Body of pancreas (tissue), 4 donors: ENCODE data around the gene TMEM178B. TPM values are rescaled to one million over a fixed set of nuclear protein-coding genes. Genes with fewer than 3 reads are reported as not detected.

Experiments
- ATAC-seq: fragments of 150-250 bp; one replicate; pipeline ENCODE4 v1.9.1; 2016
- DNase-seq, 4 donors: peaks; one replicate each; pipeline ENCODE4 v3.0.0-alpha.2; 2019
- H3K27ac ChIP-seq, 4 donors: fragments of 200-600 bp; sonication (generic); 1 replicate in 3 of 4; 2 replicates in 1 of 4; pipeline versions ENCODE4 v1.5.1 to v1.6.1; 2016 to 2019; ENCODE audit warnings: mild to moderate bottlenecking in 1 of 4, mixed read lengths in 1 of 4, moderate library complexity in 1 of 4
- H3K27me3 ChIP-seq, 2 donors: fragments of 200-600 bp; sonication (generic); one replicate each; pipeline ENCODE4 v1.6.0; 2016; ENCODE audit warnings: mild to moderate bottlenecking in 1 of 2
- H3K36me3 ChIP-seq, 2 donors: fragments of 200-600 bp; sonication (generic); replicated peaks in 1 of 2; 2 replicates each; pipeline ENCODE4 v1.5.1; 2016; ENCODE audit warnings: low read depth in 2 of 2; ENCODE audit not compliant: insufficient read depth in 1 of 2
- H3K4me1 ChIP-seq: fragments of 200-600 bp; sonication (generic); one replicate; pipeline ENCODE4 v1.6.0; 2016
- H3K4me3 ChIP-seq, 2 donors: fragments of 200-600 bp; sonication (generic); 1 replicate in 1 of 2; 2 replicates in 1 of 2; pipeline ENCODE4 v1.5.1; 2016 to 2019
- H3K9me3 ChIP-seq, 3 donors: fragments of 200-600 bp; sonication (generic); 1 replicate in 2 of 3; 2 replicates in 1 of 3; pipeline ENCODE4 v1.5.1; 2016
- CTCF ChIP-seq, 7 experiments: fragments of 450-650 bp in 4 of 7; fragments of 200-600 bp in 3 of 7; sonication (generic) in 3 of 7; IDR thresholded peaks; one replicate each; pipeline ENCODE4 v1.5.1; 2016 to 2019; ENCODE audit warnings: antibody characterized with exemption in 7 of 7
- POLR2A ChIP-seq, 3 donors: fragments of 450-650 bp; IDR thresholded peaks; one replicate each; pipeline ENCODE4 v1.6.1; 2016; ENCODE audit warnings: antibody characterized with exemption in 3 of 3, mild to moderate bottlenecking in 2 of 3
- WGBS, 2 donors: methylation state at CpG; one replicate each; pipeline ENCODE4 v1.1.5; 2017; 5-methylcytosine and 5-hydroxymethylcytosine counted together
- intact Hi-C: fragments of 100-400 bp; cut with DNase I; formaldehyde crosslinking; loops from one replicate; pipeline ENCODE4 v1.15.1; 2023
- total RNA-seq, 2 donors: library from RNA; depleted of rRNA; stranded (reverse); fragments of >200 nt; gene quantifications; one replicate each; pipeline ENCODE4 v1.1.0, GENCODE V29; 2016

TMEM178B gene
- total RNA-seq, 2 donors from 2014 or later, result 1.0 to 11.9 TPM

- Histone ChIP-seq H3K27ac (no peak overlapping the region), H3K27me3 (no peaks in the 10 kb centered on the region), H3K36me3 (no peaks in the 10 kb centered on the region), H3K4me1 (no peaks in the 10 kb centered on the region), H3K9me3 (no peaks in the 10 kb centered on the region), H3K4me3 (no peak overlapping the region)
- no peak for TF ChIP-seq POLR2A (IDR thresholded peaks at IDR 0.05)
- no peak for TF ChIP-seq CTCF (IDR thresholded peaks at IDR 0.05)
- DNase-seq (no peak), ATAC-seq (no peak)
- 71 to 76% methylated on average over 4 of the region's 4 CpGs for WGBS, 2 donors
- intact Hi-C loops, result no loop called here
These were observed 267.1 kb downstream of the TMEM178B start for GRCh38 chr7:141340991-141341390.

DNA sequence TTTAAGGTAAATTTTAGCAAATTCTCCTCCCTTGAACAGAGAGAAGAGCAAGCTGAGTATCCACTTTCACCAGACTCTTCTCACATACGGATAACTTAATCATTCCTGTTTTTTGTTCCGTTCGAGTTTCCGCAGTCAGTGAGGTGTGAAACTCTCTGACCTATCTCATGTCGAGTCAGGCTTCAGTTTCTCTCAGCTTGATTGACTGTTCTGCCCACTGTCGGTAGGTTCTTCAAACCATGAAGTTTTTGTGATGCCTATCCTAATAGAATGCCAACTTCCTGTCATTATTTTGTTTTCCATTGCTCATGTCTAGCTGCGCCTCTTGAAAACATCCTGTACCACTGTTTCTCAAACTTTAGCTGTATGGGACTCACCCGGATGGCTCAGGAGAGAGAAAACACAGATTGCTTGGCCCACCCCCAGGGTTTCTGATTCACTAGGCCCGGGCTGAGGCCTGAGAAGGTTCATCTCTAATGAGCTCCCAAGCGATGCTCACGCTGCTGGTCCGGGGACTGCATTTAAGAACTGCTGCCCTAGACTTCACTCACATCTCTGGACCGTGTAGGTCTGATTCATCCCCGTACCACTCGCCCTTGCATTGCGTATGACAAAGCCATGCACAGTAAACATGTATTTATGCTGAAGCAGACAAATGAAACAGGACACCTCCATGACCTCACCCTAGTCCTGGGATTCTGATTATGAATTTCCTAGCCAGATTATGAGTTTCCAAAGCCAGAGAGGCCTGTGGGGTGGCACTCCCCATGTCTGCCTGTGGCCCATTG is 269.0 kb downstream of the TMEM178B start:
- no peaks in the 10 kb centered on the region for H3K27me3 ChIP-seq
- no peaks in the 10 kb centered on the region for H3K36me3 ChIP-seq
- H3K9me3 ChIP-seq, result no peaks in the 10 kb centered on the region
- H3K4me1 ChIP-seq, result no peaks in the 10 kb centered on the region
- no peak overlapping the region for H3K27ac ChIP-seq
- no peak for TF ChIP-seq CTCF (IDR thresholded peaks at IDR 0.05)
- no peak for TF ChIP-seq POLR2A (IDR thresholded peaks at IDR 0.05)
- 86 to 88% methylated on average over 13 to 16 of the region's 16 CpGs for WGBS, 2 donors
- no peak for ATAC-seq
- intact Hi-C loops, result no loop called here
- no peak for DNase-seq
- H3K4me3 ChIP-seq, result no peak overlapping the region

GRCh38 chr7:141344153-141344935 is 270.5 kb downstream of the TMEM178B start:
- no peak for ATAC-seq
- no peaks in the 10 kb centered on the region for H3K36me3 ChIP-seq
- intact Hi-C loops, result no loop called here
- no peaks in the 10 kb centered on the region for H3K9me3 ChIP-seq
- DNase-seq, result no peak
- H3K27ac ChIP-seq, result no peak overlapping the region
- H3K4me1 ChIP-seq, result no peaks in the 10 kb centered on the region
- WGBS, 2 donors, result 75 to 78% methylated on average over 3 of the region's 3 CpGs
- TF ChIP-seq CTCF (IDR thresholded peaks at IDR 0.05) (no peak), POLR2A (IDR thresholded peaks at IDR 0.05) (no peak)
- H3K4me3 ChIP-seq, result no peak overlapping the region
- H3K27me3 ChIP-seq, result no peaks in the 10 kb centered on the region

DNA sequence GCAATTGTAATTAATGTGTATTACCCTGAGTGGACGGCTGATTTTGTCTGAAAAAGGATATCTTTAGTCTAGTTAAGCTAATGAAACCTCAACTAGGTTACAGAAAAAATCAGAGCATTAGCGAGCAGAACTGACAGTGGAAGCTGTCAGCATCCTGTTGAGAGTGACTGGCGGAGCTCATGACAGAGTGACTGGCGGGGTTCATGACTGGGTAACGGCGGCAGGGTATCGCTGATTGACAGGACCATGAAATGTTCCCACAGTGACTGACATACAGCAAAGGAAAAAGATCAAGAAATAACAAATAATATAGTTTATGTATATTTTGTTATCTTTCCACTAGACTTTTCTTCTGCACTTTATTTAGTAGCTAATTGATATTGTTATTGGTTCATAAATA is 274.9 kb downstream of the TMEM178B start:
- no peak overlapping the region for H3K4me3 ChIP-seq
- H3K9me3 ChIP-seq, result no peaks in the 10 kb centered on the region
- ATAC-seq (no peak), DNase-seq (no peak)
- no peaks in the 10 kb centered on the region for H3K27me3 ChIP-seq
- WGBS, 2 donors, result 74 to 84% methylated on average over 7 of the region's 7 CpGs
- H3K4me1 ChIP-seq, result no peaks in the 10 kb centered on the region
- TF ChIP-seq POLR2A (IDR thresholded peaks at IDR 0.05) (no peak), CTCF (IDR thresholded peaks at IDR 0.05) (no peak)
- intact Hi-C loops, result no loop called here
- no peak overlapping the region for H3K27ac ChIP-seq
- no peaks in the 10 kb centered on the region for H3K36me3 ChIP-seq
